HUES6 (cell line): ENCODE results near the gene KIAA1217.

Experiments used
- H3K27ac ChIP-seq: 2 replicates; pipeline ENCODE4 v1.7.0; 2013; ENCODE audit warnings: low read depth, mild to moderate bottlenecking, low read length, inconsistent platforms
- H3K27me3 ChIP-seq: 2 replicates; pipeline ENCODE4 v1.6.1; 2013; ENCODE audit warnings: low read length; ENCODE audit not compliant: control insufficient read depth, insufficient read depth
- H3K36me3 ChIP-seq: 2 replicates; pipeline ENCODE4 v1.6.1; 2013; ENCODE audit warnings: low read length; ENCODE audit not compliant: control insufficient read depth, insufficient read depth
- H3K4me1 ChIP-seq: 2 replicates; pipeline ENCODE4 v1.6.1; 2013; ENCODE audit warnings: low read length; ENCODE audit not compliant: control insufficient read depth, insufficient read depth
- H3K4me3 ChIP-seq: 2 replicates; pipeline ENCODE4 v1.5.1; 2013; ENCODE audit warnings: low read depth, low read length
- H3K9ac ChIP-seq: one replicate; pipeline ENCODE4 v1.6.1; 2013; ENCODE audit warnings: mild to moderate bottlenecking, low read length
- H3K9me3 ChIP-seq: 2 replicates; pipeline ENCODE4 v1.6.1; 2013; ENCODE audit warnings: low read depth, low read length; ENCODE audit not compliant: control insufficient read depth, insufficient read depth

The KIAA1217 gene

GRCh38 chr10:24208661-24209431 is at the start of gene KIAA1217:
Gene KIAA1217 (plus strand): TSS chr10:24209138. CDS start chr10:24209194, 56 bp downstream.
- Histone ChIP-seq H3K27me3 (no peaks in the 10 kb centered on the region), H3K4me1 (peaks cover 32% of the 10 kb centered on the region), H3K36me3 (no peaks in the 10 kb centered on the region), H3K27ac (peak within 1 kb of the TSS; percentile 52; the same call in 1 of the 2 replicates), H3K4me3 (peak within 1 kb of the TSS; percentile 62), H3K9ac (peak within 1 kb of the TSS; percentile 76), H3K9me3 (no peaks in the 10 kb centered on the region)

GRCh38 chr10:24162206-24162985 is 46.5 kb upstream of the KIAA1217 start:
- Histone ChIP-seq H3K36me3 (no peaks in the 10 kb centered on the region), H3K27me3 (no peaks in the 10 kb centered on the region), H3K27ac (no peak overlapping the region), H3K9ac (no peak overlapping the region), H3K9me3 (0 out of 2 replicates have a peak, but pooled peaks cover 4% of the 10 kb centered on the region), H3K4me1 (no peaks in the 10 kb centered on the region), H3K4me3 (no peak overlapping the region)

GRCh38 chr10:24163485-24163884 is 45.5 kb upstream of the KIAA1217 start:
- Histone ChIP-seq H3K27ac (no peak overlapping the region), H3K27me3 (no peaks in the 10 kb centered on the region), H3K4me1 (no peaks in the 10 kb centered on the region), H3K36me3 (no peaks in the 10 kb centered on the region), H3K9me3 (no peaks in the 10 kb centered on the region), H3K9ac (no peak overlapping the region), H3K4me3 (no peak overlapping the region)

DNA sequence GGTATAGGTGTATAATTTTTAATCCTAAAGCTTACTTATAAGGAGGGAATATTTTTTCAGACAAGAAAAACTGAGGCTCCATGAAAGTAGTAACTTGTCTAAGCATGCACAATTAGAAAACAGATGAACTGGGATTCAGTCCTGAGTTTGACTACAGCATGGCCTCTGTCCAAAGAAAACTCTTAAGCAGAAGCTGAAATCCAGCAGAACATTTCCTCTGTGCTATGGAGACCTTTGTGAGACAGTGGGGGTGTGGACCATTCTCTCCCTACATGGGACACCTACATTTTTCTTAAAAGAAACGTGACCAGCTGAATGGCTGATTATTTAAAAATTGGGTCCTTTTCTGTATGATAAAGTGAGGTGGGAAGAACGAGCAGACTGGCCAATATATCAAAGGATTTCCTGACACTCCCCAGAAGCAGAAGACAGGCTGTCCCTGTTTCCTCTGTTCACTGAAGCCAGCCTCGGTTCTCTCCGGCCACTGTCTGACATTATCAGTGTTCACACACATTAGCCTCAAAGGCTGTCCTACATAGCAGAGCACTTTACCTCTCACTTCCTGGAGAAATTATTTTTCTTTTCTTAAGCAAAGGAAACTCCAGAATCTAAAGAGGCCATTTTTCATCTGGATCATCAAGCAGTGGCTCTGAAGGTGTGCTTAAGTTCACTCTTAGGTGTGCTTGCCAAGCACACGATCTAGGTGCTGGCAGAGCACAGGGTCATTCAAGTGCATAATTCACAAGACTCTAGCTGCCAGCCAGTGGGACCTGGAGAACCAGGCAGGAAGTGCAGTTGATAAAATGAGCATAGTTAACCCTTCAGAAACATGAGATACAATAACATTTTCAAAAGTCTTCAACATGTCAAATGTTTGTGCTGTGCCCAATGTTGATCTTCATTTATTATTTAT is 40.4 kb upstream of the KIAA1217 start:
- Histone ChIP-seq H3K4me3 (no peak overlapping the region), H3K9me3 (peaks cover 4% of the 10 kb centered on the region; the same call in 1 of the 2 replicates), H3K4me1 (no peaks in the 10 kb centered on the region), H3K9ac (no peak overlapping the region), H3K36me3 (no peaks in the 10 kb centered on the region), H3K27me3 (no peaks in the 10 kb centered on the region), H3K27ac (no peak overlapping the region)

DNA sequence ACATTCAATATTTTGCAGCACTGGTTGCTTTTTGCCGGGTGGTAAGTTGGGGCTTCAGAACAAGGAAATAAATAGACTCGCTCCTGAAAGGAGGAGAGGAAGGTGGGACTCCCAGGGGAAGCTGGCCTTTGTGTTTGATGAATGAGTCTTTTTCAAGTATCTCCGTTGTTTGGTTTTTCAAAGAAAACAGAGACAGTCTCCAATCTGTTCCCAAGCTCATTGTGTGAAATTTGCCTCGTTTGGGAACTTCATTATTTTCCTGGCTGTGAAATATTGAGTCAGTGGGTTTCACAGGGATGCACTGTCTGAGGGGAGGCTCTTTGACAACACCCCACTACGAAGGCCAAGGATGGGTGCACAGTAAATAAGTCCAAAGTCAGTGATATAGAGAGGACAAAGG is 38.7 kb upstream of the KIAA1217 start:
- H3K36me3 ChIP-seq = no peaks in the 10 kb centered on the region
- no peak overlapping the region for H3K27ac ChIP-seq
- H3K9ac ChIP-seq = no peak overlapping the region
- H3K4me1 ChIP-seq = no peaks in the 10 kb centered on the region
- H3K27me3 ChIP-seq = no peaks in the 10 kb centered on the region
- peaks cover 6% of the 10 kb centered on the region; the same call in 1 of the 2 replicates for H3K9me3 ChIP-seq
- H3K4me3 ChIP-seq = no peak overlapping the region

DNA sequence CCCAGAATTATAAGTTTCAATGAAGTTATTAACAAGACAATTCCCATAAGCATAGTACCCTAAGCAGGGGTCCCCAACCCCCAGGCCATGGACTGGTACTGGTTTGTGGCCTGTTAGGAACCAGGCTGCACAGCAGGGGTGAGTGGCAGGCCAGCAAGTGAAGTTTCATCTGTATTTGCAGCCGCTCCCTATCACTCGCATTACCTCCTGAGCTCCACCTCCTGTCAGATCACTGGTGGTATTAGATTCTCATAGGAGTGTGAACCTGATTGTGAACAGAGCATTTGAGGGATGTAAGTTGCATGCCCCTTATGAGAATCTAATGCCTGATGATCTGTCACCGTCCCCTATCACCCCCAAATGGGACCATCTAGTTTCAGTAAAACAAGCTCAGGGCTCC is 36.0 kb upstream of the KIAA1217 start:
- H3K4me3 ChIP-seq = no peak overlapping the region
- H3K9me3 ChIP-seq = peaks cover 24% of the 10 kb centered on the region
- H3K27ac ChIP-seq = no peak overlapping the region
- H3K36me3 ChIP-seq = no peaks in the 10 kb centered on the region
- H3K4me1 ChIP-seq = no peaks in the 10 kb centered on the region
- H3K27me3 ChIP-seq = no peaks in the 10 kb centered on the region
- no peak overlapping the region for H3K9ac ChIP-seq

DNA sequence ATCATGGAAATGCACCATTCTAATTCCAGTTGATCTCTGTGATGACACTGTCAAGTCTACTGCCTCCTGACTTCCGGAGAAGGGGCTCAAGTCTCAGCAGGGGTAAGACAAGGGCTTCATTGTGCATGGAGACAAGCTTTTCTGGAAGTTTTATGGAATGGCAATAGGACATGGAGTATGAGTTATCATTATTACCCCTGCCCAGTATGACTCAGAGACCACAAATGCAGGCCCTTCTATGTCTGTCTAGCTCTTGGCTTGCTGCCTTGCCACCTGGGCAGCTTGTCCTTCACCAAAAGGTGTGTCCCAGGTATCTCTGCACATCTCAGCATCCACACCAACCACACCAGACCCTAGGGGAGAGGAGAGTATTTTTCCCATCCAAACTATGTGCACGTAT is 34.9 kb upstream of the KIAA1217 start:
- H3K27ac ChIP-seq = no peak overlapping the region
- H3K4me3 ChIP-seq = no peak overlapping the region
- H3K9ac ChIP-seq = no peak overlapping the region
- no peaks in the 10 kb centered on the region for H3K4me1 ChIP-seq
- peaks cover 31% of the 10 kb centered on the region for H3K9me3 ChIP-seq
- no peaks in the 10 kb centered on the region for H3K27me3 ChIP-seq
- H3K36me3 ChIP-seq = no peaks in the 10 kb centered on the region

DNA sequence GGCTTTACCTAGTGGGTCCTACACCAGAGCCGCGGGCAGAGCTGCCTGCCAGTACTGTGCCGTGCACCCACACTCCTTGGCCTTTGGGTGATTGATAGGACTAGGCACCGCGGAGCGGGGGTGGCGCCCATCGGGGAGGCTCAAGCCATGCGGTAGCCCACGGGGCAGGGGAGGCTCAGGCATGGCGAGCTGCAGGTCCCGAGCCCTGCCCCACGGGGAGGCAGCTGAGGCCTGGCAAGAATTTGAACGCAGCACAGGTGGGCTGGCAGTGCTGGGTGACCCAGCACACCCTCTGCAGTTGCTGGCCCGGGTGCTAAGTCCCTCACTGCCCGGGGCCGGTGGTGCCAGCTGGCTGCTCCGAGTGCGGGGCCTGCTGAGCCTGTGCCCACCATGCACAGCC is 32.3 kb upstream of the KIAA1217 start:
- peaks cover 31% of the 10 kb centered on the region for H3K9me3 ChIP-seq
- no peaks in the 10 kb centered on the region for H3K36me3 ChIP-seq
- H3K27me3 ChIP-seq = no peaks in the 10 kb centered on the region
- no peak overlapping the region for H3K4me3 ChIP-seq
- H3K9ac ChIP-seq = no peak overlapping the region
- no peak overlapping the region for H3K27ac ChIP-seq
- no peaks in the 10 kb centered on the region for H3K4me1 ChIP-seq

- H3K27ac ChIP-seq = no peak overlapping the region
- H3K4me1 ChIP-seq = no peaks in the 10 kb centered on the region
- no peaks in the 10 kb centered on the region for H3K27me3 ChIP-seq
- H3K9ac ChIP-seq = no peak overlapping the region
- H3K4me3 ChIP-seq = no peak overlapping the region
- H3K9me3 ChIP-seq = peaks cover 31% of the 10 kb centered on the region
- no peaks in the 10 kb centered on the region for H3K36me3 ChIP-seq
Measured at GRCh38 chr10:24177636-24178035, 31.3 kb upstream of the KIAA1217 start.

DNA sequence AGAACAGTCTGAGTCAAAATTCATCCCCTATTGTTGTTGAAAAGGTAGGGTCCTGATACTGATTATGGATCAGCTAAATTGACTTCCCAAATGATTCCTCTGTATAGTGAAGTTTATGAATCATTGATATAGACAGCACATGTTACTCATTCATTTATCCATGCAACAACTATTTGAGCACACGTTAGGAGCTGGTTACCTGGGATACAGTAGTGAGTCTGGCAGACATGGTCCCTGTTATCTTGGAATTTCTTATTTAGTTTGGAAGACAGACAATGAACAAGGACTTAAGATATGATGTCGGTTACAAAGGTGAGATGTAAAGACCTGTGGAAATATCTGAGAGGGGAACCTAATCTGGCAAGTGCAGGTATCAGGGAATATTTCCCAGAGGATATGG is 28.0 kb upstream of the KIAA1217 start:
- Histone ChIP-seq H3K9me3 (peaks cover 19% of the 10 kb centered on the region), H3K4me3 (no peak overlapping the region), H3K4me1 (no peaks in the 10 kb centered on the region), H3K9ac (no peak overlapping the region), H3K27me3 (no peaks in the 10 kb centered on the region), H3K27ac (no peak overlapping the region), H3K36me3 (no peaks in the 10 kb centered on the region)
